GM18868 (cell line): ENCODE measurements around the gene ZFX.
"Not testable (repeated sequence)": the region's sequence is repeated elsewhere in the genome, so short reads cannot be mapped to it uniquely, and the experiment has no call there.

Source experiments
- ATAC-seq: cut with Tn5 transposase; IDR thresholded peaks from one replicate; pipeline ENCODE4 v1.9.1; 2021; ENCODE audit warnings: mild to moderate bottlenecking, moderate library complexity; ENCODE audit not compliant: unreplicated experiment

ZFX gene

DNA sequence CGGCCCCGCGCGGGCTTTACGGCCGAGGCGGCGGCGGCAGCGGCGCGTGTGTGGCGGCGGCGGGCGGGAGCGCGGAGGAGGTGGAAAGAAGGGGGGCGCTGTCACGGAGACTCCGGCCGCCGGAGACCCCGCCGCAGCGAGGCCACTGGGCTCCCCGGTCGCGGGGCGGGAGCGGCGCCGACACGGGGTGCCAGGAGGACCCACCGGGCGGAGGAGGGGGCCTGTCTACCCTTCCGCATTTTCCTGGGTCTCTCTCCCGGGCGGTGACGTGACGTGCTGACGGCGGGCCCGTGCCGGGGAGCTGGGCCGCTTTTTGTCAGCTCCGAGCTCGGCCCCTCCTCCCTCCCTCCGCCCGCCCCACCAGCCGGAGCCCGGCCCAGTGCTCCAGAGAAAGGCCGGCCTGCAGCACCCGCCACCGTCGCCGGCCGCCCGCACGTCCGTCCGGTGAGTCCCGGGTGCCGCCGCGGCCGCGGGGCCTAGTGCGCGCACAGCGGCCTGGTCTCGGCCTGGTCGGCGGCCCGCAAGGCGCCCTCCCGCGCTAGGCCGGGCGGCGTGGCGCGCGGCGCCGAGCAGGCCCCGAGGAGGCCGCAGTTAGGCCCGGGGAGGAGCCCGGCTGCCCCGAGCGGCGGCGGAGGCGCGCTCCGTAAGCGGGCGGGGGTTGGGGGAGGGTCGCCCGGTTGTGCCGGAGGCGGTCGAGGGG, at the start of gene ZFX:
ZFX (plus strand) TSS at position 379 of the 700 bp plus-strand sequence. CDS start 23,014 bp downstream, outside the sequence.
- peak; percentile 50 for ATAC-seq

- ATAC-seq, result no peak
Observed at GRCh38 chrX:24100713-24101112, 48.8 kb upstream of the ZFX start.

DNA sequence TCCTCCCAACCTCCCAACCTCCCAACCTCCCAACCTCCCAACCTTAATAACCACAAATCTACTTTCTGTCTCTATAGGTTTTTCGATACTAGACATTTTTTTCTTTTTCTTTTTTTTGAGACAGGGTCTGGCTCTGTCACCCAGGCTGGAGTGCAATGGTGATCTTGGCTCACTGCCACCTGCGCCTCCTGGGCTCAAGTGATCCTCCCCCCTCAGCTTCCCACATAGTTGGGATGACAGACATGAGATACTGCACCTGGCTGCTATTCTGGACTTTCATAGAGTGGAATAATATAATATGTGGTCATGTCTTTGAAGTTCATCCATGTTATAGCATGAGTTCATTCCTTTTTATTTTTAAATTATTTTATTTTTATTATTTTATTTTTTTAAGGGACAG, 39.5 kb upstream of the ZFX start:
- no peak for ATAC-seq

DNA sequence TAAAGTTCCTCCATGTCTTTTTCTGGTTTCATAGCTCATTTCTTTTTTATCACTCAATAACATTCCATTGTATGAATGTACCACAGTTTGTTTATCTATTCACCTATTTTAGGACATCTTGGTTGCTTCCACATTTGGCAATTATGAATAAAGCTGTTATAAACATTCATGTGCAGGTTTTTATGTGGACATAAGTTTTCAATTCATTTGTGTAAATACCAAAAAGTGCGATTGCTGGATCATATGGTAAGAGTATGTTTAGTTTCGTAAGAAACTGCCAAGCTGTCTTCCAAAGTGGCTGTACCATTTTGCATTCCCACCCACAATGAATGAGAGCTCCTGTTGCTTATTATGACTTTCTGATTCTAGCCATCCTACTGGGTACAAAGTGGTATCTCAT, 36.3 kb upstream of the ZFX start:
- ATAC-seq, result no peak

DNA sequence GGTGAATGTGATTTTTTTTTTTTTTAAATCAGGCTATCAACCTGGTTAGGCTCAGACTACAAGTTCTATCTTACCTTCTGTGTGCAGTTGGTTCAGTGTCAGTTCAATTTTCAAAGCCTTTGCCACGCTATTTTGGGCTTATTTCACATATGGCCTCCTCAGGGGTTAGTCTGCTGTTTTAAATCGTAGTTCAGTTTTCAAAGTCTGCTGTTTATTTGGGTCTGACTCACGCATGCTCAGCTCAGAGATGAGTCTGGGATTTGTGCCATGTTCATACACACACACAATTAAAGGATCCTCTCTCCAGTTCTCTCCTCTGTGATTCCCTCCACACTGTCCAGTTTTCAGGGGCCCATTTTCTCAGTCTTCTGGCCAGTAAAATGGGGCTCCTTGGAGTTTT, 32.3 kb upstream of the ZFX start:
- ATAC-seq, result no peak

GRCh38 chrX:24124244-24124799, 25.2 kb upstream of the ZFX start:
- ATAC-seq, result no peak

DNA sequence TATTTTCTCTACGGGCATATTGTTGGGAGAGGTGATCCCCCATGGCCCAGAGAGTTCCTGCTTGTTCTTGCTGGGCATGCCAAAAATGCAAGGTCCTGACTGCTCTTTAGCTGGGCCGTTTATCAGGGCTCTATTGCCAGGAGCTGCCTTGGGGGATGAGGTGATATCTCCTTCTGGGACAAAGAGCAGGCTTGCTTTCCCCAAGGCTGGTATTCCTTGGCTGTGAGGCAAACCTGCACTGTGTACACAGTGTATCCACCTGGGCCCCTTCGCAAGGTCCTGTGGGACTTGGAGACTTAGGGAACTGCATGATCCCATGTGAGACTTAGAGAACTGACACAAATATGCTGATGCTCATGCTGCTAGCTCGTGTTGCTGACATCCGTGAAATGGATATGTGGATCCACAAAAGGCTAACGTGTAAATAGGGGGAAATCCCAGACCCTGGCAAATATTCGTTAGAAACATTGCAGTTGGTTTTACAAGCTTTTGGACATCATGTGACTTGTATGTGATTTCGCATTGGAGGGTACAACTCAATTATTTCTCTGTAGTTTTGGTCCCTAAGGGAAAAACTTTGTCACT, 24.4 kb upstream of the ZFX start:
- ATAC-seq, result no peak

DNA sequence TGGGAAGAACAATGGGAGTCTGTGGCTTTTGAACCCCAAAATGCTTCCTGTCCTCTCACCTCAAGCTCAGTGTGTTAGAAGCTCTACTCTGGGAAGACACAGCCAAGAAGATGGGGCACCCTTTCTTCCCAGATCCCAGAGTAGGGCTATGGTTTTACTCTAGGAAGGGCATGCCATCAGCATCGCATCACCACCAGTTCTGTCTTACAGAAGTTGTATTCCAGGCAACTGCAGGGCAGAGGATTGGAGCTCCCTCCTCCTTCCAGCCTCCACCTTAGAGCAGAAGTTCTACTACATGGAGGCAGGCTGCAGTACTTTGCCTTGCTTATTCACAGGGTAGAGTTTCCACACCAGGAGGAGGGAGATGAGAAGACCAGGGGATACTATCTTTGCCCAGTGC, 18.1 kb upstream of the ZFX start:
- ATAC-seq, result no peak

- ATAC-seq, result no peak
Observed at GRCh38 chrX:24133312-24133711, 16.2 kb upstream of the ZFX start.

DNA sequence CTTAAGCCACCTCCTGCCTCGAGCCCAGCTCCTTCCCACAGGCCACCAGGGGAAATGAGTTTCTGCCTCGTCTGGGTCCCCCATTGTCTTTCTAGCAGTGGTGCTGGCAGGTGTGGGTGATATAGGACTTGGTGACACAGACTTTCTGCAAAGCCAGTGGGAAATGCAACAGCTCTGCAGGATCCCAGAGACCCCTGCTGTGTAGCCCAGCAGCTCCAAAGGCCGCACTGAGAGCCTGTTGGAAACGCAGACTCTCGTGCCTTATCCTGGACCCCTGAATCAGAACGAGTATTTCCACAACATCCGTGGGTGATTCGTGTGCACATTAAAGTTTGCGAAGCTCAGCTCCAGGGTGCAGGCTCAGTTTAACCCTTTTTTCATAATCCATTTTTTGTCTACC, 13.8 kb upstream of the ZFX start:
- ATAC-seq, result not testable (repeated sequence)

GRCh38 chrX:24137192-24137591, 12.3 kb upstream of the ZFX start:
- no peak for ATAC-seq

DNA sequence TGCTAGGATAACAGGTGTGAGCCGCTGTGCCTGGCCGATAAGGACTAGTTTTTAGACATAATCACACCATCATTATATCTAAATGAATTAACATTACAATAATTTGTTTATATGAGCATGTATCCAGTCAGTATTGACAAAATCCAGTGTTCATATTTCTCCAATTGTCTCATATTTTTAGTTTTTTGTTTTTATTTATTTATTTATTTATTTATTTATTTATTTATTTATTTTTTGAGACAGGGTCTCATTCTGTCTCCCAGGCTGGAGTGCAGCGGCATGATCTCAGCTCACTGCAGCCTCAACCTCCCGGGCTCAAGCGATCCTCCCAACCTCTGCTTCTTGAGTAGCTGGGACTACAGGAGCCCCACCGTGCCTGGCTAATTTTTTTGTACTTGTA, 5.5 kb upstream of the ZFX start:
- ATAC-seq, result not testable (repeated sequence)

DNA sequence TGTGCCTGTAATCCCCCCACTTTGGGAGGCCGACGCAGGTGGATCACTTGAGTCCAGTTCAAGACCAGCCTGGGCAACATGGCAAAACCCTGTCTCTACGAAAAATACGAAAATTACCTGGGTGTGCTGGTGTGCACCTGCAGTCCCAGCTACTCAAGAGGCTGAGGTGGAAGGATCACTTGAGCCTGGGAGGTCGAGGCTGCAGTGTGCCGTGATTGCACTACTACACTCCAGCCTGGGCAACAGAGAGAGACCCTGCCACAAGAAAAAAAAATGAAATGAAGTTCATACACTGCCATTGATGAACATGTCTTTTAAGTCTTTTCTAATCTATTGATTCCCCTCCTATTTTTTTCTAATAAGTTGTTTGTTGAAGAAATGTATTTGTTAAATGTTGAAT, 5.0 kb upstream of the ZFX start:
- ATAC-seq, result no peak

- ATAC-seq, result no peak
Observed at GRCh38 chrX:24145303-24146186, 4.0 kb upstream of the ZFX start.

GRCh38 chrX:24146283-24146949, 3.1 kb upstream of the ZFX start:
- ATAC-seq, result no peak

DNA sequence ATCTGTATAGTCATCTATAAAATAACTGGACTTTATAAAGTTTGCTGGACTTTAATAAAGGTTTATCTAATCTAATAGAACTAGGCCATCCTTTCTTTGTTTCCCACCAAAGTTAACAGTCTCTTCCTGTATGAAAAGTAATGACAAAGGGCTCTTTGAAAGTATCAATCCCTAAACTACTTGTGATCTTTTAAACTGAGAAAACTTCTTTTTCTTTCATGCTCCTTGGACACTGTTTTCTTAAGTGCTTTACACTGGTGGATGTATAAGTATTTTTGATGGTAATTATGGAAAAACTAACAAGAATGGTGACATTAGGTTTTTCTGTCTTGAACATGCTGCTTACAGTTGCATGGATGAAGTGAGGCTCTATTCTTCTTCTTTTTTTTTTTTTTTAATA, 2.4 kb upstream of the ZFX start:
- no peak for ATAC-seq

- ATAC-seq, result no peak
Observed at GRCh38 chrX:24148121-24148520, 1.4 kb upstream of the ZFX start.

DNA sequence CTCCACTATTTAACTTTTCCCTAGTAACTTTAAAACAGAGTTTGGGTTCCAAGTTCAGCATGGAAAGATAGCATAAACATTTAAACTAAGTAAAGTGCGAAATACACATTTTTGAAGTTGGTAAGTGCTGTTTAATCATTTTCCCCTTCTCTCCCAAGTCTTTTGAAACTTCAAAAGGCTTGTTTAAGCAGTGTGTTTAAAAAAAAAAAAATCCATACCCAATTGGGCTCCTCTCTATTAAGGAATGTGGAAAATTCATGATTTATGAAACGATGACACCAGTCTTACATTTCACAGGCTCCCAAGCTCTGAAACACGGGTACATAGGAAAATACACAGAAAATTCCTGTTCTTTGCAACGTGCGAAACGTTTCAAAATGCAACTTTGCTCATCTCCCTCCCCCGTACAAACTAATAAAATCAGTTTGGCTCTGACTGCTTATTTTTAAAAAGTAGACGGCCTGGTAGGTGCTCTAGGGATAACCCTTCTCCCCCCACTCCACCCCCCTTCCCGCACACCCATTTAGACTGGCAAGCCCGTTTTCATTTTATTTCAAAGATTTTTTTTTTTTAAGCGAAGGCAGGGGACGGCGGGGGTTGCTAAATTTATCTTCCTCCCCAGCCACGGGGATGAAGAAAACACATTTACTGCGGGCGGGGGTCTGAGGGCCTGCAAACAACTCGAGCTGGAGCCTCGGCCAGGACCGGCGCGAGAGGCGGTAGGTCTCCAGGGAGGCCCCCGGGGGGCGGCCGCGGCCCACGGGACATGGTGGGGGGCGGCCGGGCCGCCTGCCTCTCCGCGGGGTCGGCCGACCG, 786 bp upstream of the ZFX start:
- ATAC-seq, result no peak

DNA sequence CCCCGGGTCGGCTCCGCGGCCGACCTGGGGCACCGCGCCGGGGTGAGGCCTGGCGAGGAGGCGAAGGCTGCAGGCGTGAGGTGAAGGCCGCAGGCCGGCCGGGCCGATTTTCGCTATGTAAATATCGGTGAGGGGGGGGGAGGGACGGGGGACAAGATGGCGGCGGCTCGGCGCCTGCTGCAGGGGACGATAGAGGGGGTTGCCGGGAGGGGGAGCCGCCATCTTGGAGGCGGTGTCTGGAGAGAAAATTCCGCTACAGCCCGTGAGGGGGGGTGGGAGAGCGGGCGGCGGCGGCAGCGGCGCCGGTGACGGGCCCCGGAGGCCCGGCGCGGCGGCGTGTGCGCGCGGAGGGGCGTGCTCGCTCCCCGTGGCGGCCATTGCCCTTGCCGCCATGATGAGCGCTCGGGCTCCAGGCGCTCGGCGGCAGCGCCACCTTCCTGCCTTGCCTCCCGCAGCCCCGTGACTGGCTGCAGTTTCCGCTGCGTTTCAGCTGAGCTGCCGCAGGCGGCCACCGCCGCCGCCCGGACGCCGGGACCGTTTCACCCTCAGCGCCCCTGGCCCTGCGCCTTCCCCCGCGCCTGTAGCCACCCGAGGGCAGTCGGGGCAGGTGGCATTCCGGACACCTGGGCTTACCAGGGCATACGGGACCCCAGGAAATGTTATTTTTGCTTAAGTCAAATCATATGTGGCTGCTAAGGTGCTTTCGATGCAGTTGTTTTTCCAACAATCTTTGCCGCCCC, 692 bp downstream of the ZFX start:
- peak; percentile 70 for ATAC-seq

GRCh38 chrX:24150898-24151297, 1.4 kb downstream of the ZFX start:
- ATAC-seq, result no peak
